ENCODE measurements around the gene HTRA3. TPM values are rescaled to one million over a fixed set of nuclear protein-coding genes. Genes with fewer than 3 reads are reported as not detected.

The HTRA3 gene
- total RNA-seq, 1 experiment from 2014 or later = 2.3 TPM

- ChIA-PET POLR2A (no interaction called here), CTCF (interaction anchor here (1.5 to 2.1 kb wide), 3 partner anchors 8 to 82 kb away, joined by 4 to 5 read pairs (median 4); no protein-coding TSS in a partner anchor)
- Mint-ChIP-seq H3K27me3 (ENCODE audit: low read depth) (no peaks in the 10 kb centered on the region), H3K27ac (no peak overlapping the region), H3K4me1 (no peaks in the 10 kb centered on the region), H3K4me3 (no peak overlapping the region), H3K36me3 (0 out of 2 replicates have a peak, but pooled peaks cover 2% of the 10 kb centered on the region), H3K9me3 (peaks cover 14% of the 10 kb centered on the region)
- TF ChIP-seq MXD4 (CRISPR knock-in tag; IDR thresholded peaks at IDR 0.05; ENCODE audit: borderline replicate concordance) (no peak), EMX1 (CRISPR knock-in tag; IDR thresholded peaks at IDR 0.05) (no peak), USF1 (CRISPR knock-in tag; IDR thresholded peaks at IDR 0.05) (no peak), RORB (CRISPR knock-in tag; IDR thresholded peaks at IDR 0.05) (no peak), GABPB1 (CRISPR knock-in tag; IDR thresholded peaks at IDR 0.05) (no peak), ZNF219 (CRISPR knock-in tag; IDR thresholded peaks at IDR 0.05; ENCODE audit: borderline replicate concordance) (no peak), PRDM15 (CRISPR knock-in tag; IDR thresholded peaks at IDR 0.05) (no peak), AFF4 (CRISPR knock-in tag; IDR thresholded peaks at IDR 0.05; ENCODE audit: borderline replicate concordance) (no peak), ZNF317 (CRISPR knock-in tag; IDR thresholded peaks at IDR 0.05; ENCODE audit: borderline replicate concordance, low read depth) (no peak), ZNF532 (CRISPR knock-in tag; IDR thresholded peaks at IDR 0.05; ENCODE audit: borderline replicate concordance) (no peak), CBFB (CRISPR knock-in tag; IDR thresholded peaks at IDR 0.05; ENCODE audit: low read depth) (no peak), IRF1 (CRISPR knock-in tag; IDR thresholded peaks at IDR 0.05) (no peak), ETV6 (CRISPR knock-in tag; IDR thresholded peaks at IDR 0.05) (no peak), CREM (CRISPR knock-in tag; IDR thresholded peaks at IDR 0.05) (no peak), PRRX2 (CRISPR knock-in tag; IDR thresholded peaks at IDR 0.05) (no peak)
- DNase-seq (ENCODE audit: low spot score) = no peak
- no peak for ATAC-seq
These were observed 58.9 kb downstream of the HTRA3 start for GRCh38 chr4:8328456-8328855.
